HCT116 (cell line): ENCODE data around the gene CEP152. TPM values are rescaled to one million over a fixed set of nuclear protein-coding genes. Genes with fewer than 3 reads are reported as not detected.

Experiments used
- ATAC-seq: fragments of 200-7000 bp; cut with Tn5 transposase; 2 replicates; pipeline ENCODE4 v1.9.1; 2020; ENCODE audit warnings: mild to moderate bottlenecking, moderate library complexity
- BruUV-seq: library from RNA; stranded (reverse); fragments of 400-500 nt; replicated peaks from 2 replicates; lab custom pipeline; 2021; lab: Mats Ljungman, UMichigan
- CTCF ChIA-PET: fragments of 300-600 bp; sonication (Branson Sonifier 250); formaldehyde crosslinking; loops from one replicate; lab custom pipeline; 2021; ENCODE audit warnings: antibody characterized with exemption; lab: Charles Lee
- POLR2A ChIA-PET: fragments of 300-600, 350-600 bp; sonication (Branson Sonifier 250); formaldehyde crosslinking; loops from one replicate; lab custom pipeline; 2021; ENCODE audit warnings: antibody characterized with exemption; lab: Charles Lee
- RAD21 ChIA-PET, 2 experiments: fragments of 300-600 bp; sonication (Branson Sonifier 250); formaldehyde crosslinking; loops; one replicate each; lab custom pipeline; 2023; ENCODE audit warnings: low total read pairs in 2 of 2; ENCODE audit not compliant: uncharacterized antibody in 2 of 2, unreplicated experiment in 2 of 2, low non-redundant PET in 1 of 2; lab: Charles Lee
- DNase-seq: peaks from one replicate; pipeline ENCODE4 v3.0.0-alpha.2; 2010; ENCODE audit warnings: low read depth, low spot score
- H2AFZ ChIP-seq: fragments of 200-600 bp; shearing (Covaris generic), sonication (generic); 2 replicates; pipeline ENCODE4 v1.6.1; 2017; ENCODE audit warnings: low read depth, mixed run types, mixed read lengths, antibody characterized with exemption, low read length; ENCODE audit not compliant: poor library complexity, severe bottlenecking
- H3K27ac ChIP-seq: 2 replicates; pipeline ENCODE4 v1.5.1; 2012; ENCODE audit warnings: low read depth, low read length
- H3K27me3 ChIP-seq: fragments of 200-600 bp; sonication (generic); 2 replicates; pipeline ENCODE4 v1.6.1; 2016; ENCODE audit warnings: mixed run types, low read length, mixed read lengths; ENCODE audit not compliant: insufficient read depth
- H3K36me3 ChIP-seq, 2 experiments: fragments of 200-500 bp in 1 of 2; fragments of 200-600 bp in 1 of 2; sonication (Bioruptor generic) in 1 of 2; sonication (generic) in 1 of 2; 2 replicates each; pipeline versions ENCODE4 v1.5.1 to v1.6.1; 2014 to 2016; ENCODE audit warnings: low read length in 2 of 2, inconsistent platforms in 1 of 2, mixed read lengths in 1 of 2, mixed run types in 1 of 2; ENCODE audit not compliant: insufficient read depth in 2 of 2, control insufficient read depth in 1 of 2
- H3K4me1 ChIP-seq, 2 experiments: fragments of 200-600 bp in 1 of 2; sonication (generic) in 1 of 2; 2 replicates each; pipeline versions ENCODE4 v1.5.1 to v1.6.1; 2012 to 2017; ENCODE audit warnings: low read length in 2 of 2, inconsistent platforms in 1 of 2, mild to moderate bottlenecking in 1 of 2, mixed read lengths in 1 of 2, mixed run types in 1 of 2, moderate library complexity in 1 of 2; ENCODE audit not compliant: insufficient read depth in 2 of 2, control insufficient read depth in 1 of 2
- H3K4me2 ChIP-seq: fragments of 200-600 bp; sonication (generic); 2 replicates; pipeline ENCODE4 v1.6.1; 2017; ENCODE audit warnings: mixed run types, low read length, mixed read lengths
- H3K4me3 ChIP-seq, 2 experiments: fragments of 200-600 bp in 1 of 2; sonication (generic) in 1 of 2; replicated peaks in 1 of 2; 2 replicates each; pipeline ENCODE4 v1.5.1; 2011 to 2016; ENCODE audit warnings: low read length in 2 of 2, control low read depth in 1 of 2, low read depth in 1 of 2, mild to moderate bottlenecking in 1 of 2, mixed read lengths in 1 of 2, mixed run types in 1 of 2
- H3K79me2 ChIP-seq: fragments of 200-600 bp; sonication (generic); 2 replicates; pipeline ENCODE4 v1.6.1; 2017; ENCODE audit warnings: mild to moderate bottlenecking, mixed run types, low read length, moderate library complexity, mixed read lengths; ENCODE audit not compliant: insufficient read depth
- H3K9ac ChIP-seq: fragments of 200-600 bp; sonication (generic); 2 replicates; pipeline ENCODE4 v1.6.1; 2016; ENCODE audit warnings: low read length, mixed read lengths
- H3K9me2 ChIP-seq: fragments of 200-600 bp; sonication (generic), shearing (Covaris generic); 2 replicates; pipeline ENCODE4 v1.6.1; 2017; ENCODE audit warnings: mixed run types, mild to moderate bottlenecking, moderate library complexity; ENCODE audit not compliant: insufficient read depth
- H3K9me3 ChIP-seq, 2 experiments: fragments of 200-500 bp in 1 of 2; fragments of 200-600 bp in 1 of 2; sonication (Bioruptor generic) in 1 of 2; sonication (generic) in 1 of 2; 2 replicates each; pipeline ENCODE4 v1.6.1; 2014 to 2017; ENCODE audit warnings: low read length in 2 of 2, mixed read lengths in 2 of 2, inconsistent platforms in 1 of 2, low read depth in 1 of 2, mild to moderate bottlenecking in 1 of 2, mixed run types in 1 of 2, moderate library complexity in 1 of 2; ENCODE audit not compliant: control insufficient read depth in 1 of 2, insufficient read depth in 1 of 2
- H4K20me1 ChIP-seq: fragments of 200-600 bp; sonication (generic), shearing (Covaris generic); 2 replicates; pipeline ENCODE4 v1.6.1; 2017; ENCODE audit warnings: mixed run types, mild to moderate bottlenecking, moderate library complexity; ENCODE audit not compliant: insufficient read depth
- CBX3 ChIP-seq: IDR thresholded peaks from 2 replicates; pipeline ENCODE4 v1.6.1; 2012; ENCODE audit warnings: low read depth
- CEBPB ChIP-seq: IDR thresholded peaks from 2 replicates; pipeline ENCODE4 v1.6.1; 2012; ENCODE audit warnings: low read depth
- CTCF ChIP-seq, 3 experiments: fragments of 200-600 bp in 1 of 3; sonication (generic) in 1 of 3; IDR thresholded peaks in 2 of 3; conservative IDR thresholded peaks in 1 of 3; 2 replicates each; pipeline ENCODE4 v1.5.1; 2012 to 2017; ENCODE audit warnings: low read depth in 2 of 3, low read length in 2 of 3, antibody characterized with exemption in 1 of 3, borderline replicate concordance in 1 of 3, control low read depth in 1 of 3, mild to moderate bottlenecking in 1 of 3, mixed read lengths in 1 of 3, mixed run types in 1 of 3, moderate library complexity in 1 of 3; ENCODE audit not compliant: insufficient read depth in 1 of 3
- EGR1 ChIP-seq: IDR thresholded peaks from 2 replicates; pipeline ENCODE4 v1.6.1; 2012; ENCODE audit warnings: low read depth
- ELF1 ChIP-seq: IDR thresholded peaks from 2 replicates; pipeline ENCODE4 v1.6.1; 2012; ENCODE audit warnings: low read depth, borderline replicate concordance
- EZH2 ChIP-seq: fragments of 200-600 bp; sonication (generic); IDR thresholded peaks from 2 replicates; pipeline ENCODE4 v1.6.1; 2017; ENCODE audit warnings: antibody characterized with exemption, mixed run types
- RAD21 ChIP-seq: IDR thresholded peaks from 2 replicates; pipeline ENCODE4 v1.6.1; 2012; ENCODE audit warnings: low read depth, mild to moderate bottlenecking
- SIN3A ChIP-seq: IDR thresholded peaks from 2 replicates; pipeline ENCODE4 v1.6.1; 2012; ENCODE audit warnings: low read depth
- YY1 ChIP-seq: IDR thresholded peaks from 2 replicates; pipeline ENCODE4 v1.6.1; 2011; ENCODE audit warnings: low read length, low read depth, moderate library complexity, mild to moderate bottlenecking; ENCODE audit not compliant: insufficient replicate concordance; ENCODE audit errors: extremely low read depth
- ZBTB33 ChIP-seq: IDR thresholded peaks from 2 replicates; pipeline ENCODE4 v1.6.1; 2011; ENCODE audit warnings: mild to moderate bottlenecking, low read length, moderate library complexity; ENCODE audit not compliant: insufficient replicate concordance; ENCODE audit errors: extremely low read depth
- ZFX ChIP-seq: fragments of 450-650 bp; IDR thresholded peaks from 2 replicates; pipeline ENCODE4 v1.6.1; 2017
- ZNF274 ChIP-seq: fragments of 200-500 bp; sonication (Bioruptor generic); IDR thresholded peaks from 2 replicates; pipeline ENCODE4 v1.6.1; 2014; ENCODE audit warnings: mild to moderate bottlenecking, low read depth, low read length, inconsistent platforms
- intact Hi-C: fragments of 100-400 bp; cut with micrococcal nuclease; formaldehyde crosslinking; loops from 2 replicates; pipeline ENCODE4 v1.10.0; 2022
- total RNA-seq: library from RNA; stranded (reverse); gene quantifications from one replicate; pipeline ENCODE4 v1.2.1, GENCODE V29; 2021; ENCODE audit not compliant: unreplicated experiment

CEP152 gene
- total RNA-seq, 1 experiment from 2014 or later, result 19.7 TPM

GRCh38 chr15:48730506-48730905 lies 80.4 kb downstream of the CEP152 start:
- CTCF ChIA-PET, result no interaction called here
- Histone ChIP-seq H2AFZ (no peak overlapping the region), H3K27ac (no peak overlapping the region), H3K9me2 (no peaks in the 10 kb centered on the region), H3K4me1 (no peaks in the 10 kb centered on the region), H3K4me3 (no peak overlapping the region), H3K79me2 (no peaks in the 10 kb centered on the region), H3K9ac (no peak overlapping the region), H3K4me2 (no peak overlapping the region), H3K27me3 (no peaks in the 10 kb centered on the region), H3K36me3 (no peaks in the 10 kb centered on the region), H3K9me3 (0 out of 4 replicates have a peak, but pooled peaks cover 0 to 5% of the 10 kb centered on the region in 2 experiments), H4K20me1 (no peaks in the 10 kb centered on the region)
- TF ChIP-seq YY1 (no peak), ZNF274 (no peak), EGR1 (no peak), ELF1 (no peak), RAD21 (no peak), ZBTB33 (no peak), CBX3 (no peak), CEBPB (no peak), CTCF (IDR thresholded peaks at IDR 0.05 in 2 of 3, conservative IDR thresholded peaks at IDR 0.05 in 1 of 3; ENCODE audit: borderline replicate concordance in 1 of 3, insufficient read depth in 1 of 3, low read depth in 2 of 3, low read length in 2 of 3) (no peak), EZH2 (no peak), SIN3A (no peak), ZFX (no peak)
- ATAC-seq, result no peak
- POLR2A ChIA-PET, result no interaction called here
- DNase-seq, result no peak
- RAD21 ChIA-PET, result no interaction called here
- intact Hi-C loops, result no loop called here
- BruUV-seq, result no TSS peak
